Measurements from ENCODE around the gene ISLR. TPM values are rescaled to one million over a fixed set of nuclear protein-coding genes. Genes with fewer than 3 reads are reported as not detected.

Gene ISLR
- not detected in 2 replicates for total RNA-seq

GRCh38 chr15:74173380-74174218 is at the start of gene ISLR:
Gene ISLR (plus strand): TSS chr15:74173710. CDS start chr15:74174859, 1,149 bp downstream.

DNA sequence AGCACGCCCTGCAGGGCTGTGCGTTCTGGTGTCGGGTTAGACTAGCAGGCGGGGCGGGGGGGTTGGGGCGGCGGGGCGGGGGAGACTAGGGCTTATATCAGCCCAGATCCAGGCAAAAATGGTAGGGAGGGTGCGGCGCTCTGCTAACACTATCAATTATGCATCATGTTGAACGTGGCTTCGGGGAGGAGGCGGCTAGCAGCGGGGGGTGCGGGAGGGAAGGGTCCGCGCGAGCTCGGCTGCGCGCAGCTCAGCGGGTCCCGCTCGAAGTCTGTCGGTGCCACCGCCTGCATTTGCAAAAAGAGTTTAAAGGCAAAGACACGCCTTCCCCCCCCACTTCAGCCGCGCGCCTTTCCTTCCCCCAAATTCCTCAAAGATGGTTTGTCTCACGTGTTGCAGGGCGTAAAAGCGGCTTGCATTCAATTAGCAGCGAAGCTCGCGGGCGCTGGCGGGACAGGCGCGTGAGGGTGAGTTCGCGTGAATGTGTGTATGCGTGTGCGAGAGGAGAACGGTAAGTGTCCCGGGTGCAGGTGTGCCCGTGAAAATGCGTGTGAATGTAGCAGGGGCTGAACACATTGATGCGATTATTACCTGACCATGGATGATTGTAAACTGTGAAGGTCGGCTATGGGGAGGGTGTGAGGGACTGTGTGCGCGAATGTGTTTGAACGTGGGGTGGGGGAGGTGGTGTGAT is 43.2 kb upstream of the ISLR start, which contains the start of gene ISLR2:
TSS of gene ISLR2 (plus strand) at position 432 of the 694 bp plus-strand sequence. CDS start 2,169 bp downstream, outside the sequence.

GRCh38 chr15:74202452-74203401 is 29.2 kb downstream of the ISLR start, which contains the start of gene STRA6:
Gene STRA6 (minus strand): TSS chr15:74202787. CDS start chr15:74202267, 520 bp downstream.

Other genes with a start within 250 kb of the ISLR start
- gene LOXL1, start 247.2 kb upstream of the ISLR start, total RNA-seq: 8.2 and 15.0 TPM in 2 replicates
- 7.5 and 12.0 TPM in 2 replicates for gene STOML1, start 181.4 kb upstream of the ISLR start, total RNA-seq
- 8.5 and 80.2 TPM in 2 replicates for gene PML, start 179.0 kb upstream of the ISLR start, total RNA-seq
- gene GOLGA6A, start 91.2 kb upstream of the ISLR start, total RNA-seq: under 0.01 and 0.07 TPM in 2 replicates
- under 0.01 and 0.14 TPM in 2 replicates for gene ISLR2, start 43.1 kb upstream of the ISLR start, total RNA-seq
- 0.34 and 3.5 TPM in 2 replicates for gene STRA6, start 29.1 kb downstream of the ISLR start, total RNA-seq
- gene CCDC33, start 62.6 kb downstream of the ISLR start, total RNA-seq: 0.50 TPM in 1 of 2 replicates, not detected in the other
- gene CYP11A1, start 193.9 kb downstream of the ISLR start, total RNA-seq: under 0.01 and 0.07 TPM in 2 replicates